Dermis blood vessel endothelial cell (primary cell): ENCODE data around the gene ASH1L. TPM values are rescaled to one million over a fixed set of nuclear protein-coding genes. Genes with fewer than 3 reads are reported as not detected.
A peak's percentile ranks its signal among the peaks of the same experiment; 100 is the strongest.
"Not testable (repeated sequence)": the region's sequence is repeated elsewhere in the genome, so short reads cannot be mapped to it uniquely, and the experiment has no call there.

Experiments used
- DNase-seq: peaks from one replicate; pipeline ENCODE4 v3.0.0; 2010
- total RNA-seq: library from RNA; depleted of rRNA; stranded (reverse); fragments of >200 nt; gene quantifications from 2 replicates; pipeline ENCODE4 v1.2.3, GENCODE V29; 2014

Gene ASH1L
- total RNA-seq, 1 donor from 2014 or later, result 24.2 TPM

GRCh38 chr1:155561779-155562580 lies 623 bp downstream of the ASH1L start:
- DNase-seq, result peak; percentile 61

- DNase-seq, result no peak
Measured at GRCh38 chr1:155555915-155556314, 6.7 kb downstream of the ASH1L start.

DNA sequence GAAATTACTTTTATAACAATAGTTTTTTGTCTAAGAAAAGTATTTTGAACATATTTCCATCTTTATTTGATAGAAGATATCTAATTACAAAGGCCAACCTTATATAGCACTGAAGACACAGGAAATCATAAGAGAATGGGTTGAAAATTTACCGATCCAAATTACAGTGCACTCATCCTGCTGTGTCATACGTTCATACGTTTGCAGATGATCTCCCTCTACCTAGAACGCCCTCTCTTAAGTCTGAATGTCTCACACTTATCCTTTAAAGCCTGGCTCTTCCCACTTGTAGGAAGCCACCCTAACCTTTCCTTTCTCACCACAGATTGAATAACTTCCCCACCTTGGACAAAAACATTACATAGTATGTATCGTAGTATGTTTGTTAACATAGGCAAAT lies 9.3 kb downstream of the ASH1L start:
- DNase-seq, result peak; percentile 2

- no peak for DNase-seq
Measured at GRCh38 chr1:155548706-155549105, 13.9 kb downstream of the ASH1L start.

DNA sequence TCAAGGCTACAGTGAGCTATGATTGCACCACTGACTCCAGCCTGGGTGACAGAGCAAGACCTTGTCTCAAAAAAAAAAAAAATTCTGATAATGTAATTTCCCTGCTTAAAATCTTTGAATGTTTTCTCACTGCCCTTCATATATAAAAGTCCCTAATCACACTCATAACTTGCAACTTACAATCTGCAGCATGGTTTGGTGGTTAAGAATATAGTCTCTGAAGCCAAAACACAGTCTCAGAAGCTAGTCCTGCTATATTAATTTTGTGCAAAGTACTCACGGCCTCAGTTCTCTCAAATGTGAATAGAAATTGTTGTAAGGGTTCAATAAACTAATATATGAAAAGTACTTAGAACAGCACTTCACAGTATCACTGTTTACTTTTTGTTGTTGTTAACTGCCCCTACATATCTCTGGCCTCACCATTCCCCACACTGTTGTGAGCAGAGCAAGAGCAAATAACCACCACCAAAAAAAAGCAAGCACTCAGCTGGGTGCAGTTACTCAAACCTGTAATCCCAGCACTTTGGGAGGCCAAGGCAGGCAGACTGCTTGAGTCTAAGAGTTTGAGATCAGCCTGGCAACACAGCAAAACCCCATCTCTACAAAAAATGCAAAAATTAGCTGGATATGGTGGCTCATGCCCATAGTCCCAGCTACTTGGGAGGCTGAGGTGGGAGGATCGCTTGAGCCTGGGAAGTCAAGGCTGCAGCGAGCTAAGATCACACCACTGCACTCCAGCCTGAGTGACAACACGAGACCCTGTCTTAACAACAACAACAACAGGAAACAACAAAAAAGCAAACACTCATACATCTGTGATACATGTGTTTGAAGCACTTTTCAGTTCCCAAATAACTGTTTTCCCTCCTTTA lies 22.4 kb downstream of the ASH1L start:
- DNase-seq, result no peak

- no peak for DNase-seq
Measured at GRCh38 chr1:155537193-155537592, 25.4 kb downstream of the ASH1L start.

- no peak for DNase-seq
Measured at GRCh38 chr1:155531624-155532023, 31.0 kb downstream of the ASH1L start.

- no peak for DNase-seq
Measured at GRCh38 chr1:155529929-155530328, 32.7 kb downstream of the ASH1L start.

DNA sequence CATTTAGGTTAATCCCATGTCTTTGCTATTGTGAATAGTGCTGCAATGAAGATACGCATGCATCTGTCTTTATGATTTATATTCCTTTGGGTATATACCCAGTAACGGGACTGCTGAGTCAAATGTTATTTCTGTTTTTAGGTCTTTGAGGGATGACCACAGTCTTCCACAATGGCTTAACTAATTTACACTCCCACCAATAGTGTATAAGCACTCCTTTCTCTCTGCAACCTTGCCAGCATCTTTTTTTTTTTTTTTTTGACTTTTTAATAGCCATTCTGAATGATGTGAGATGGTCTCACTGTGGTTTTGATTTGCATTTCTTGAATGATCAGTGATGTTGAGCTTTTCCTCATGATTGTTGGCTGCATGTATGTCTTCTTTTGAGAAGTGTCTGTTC lies 33.5 kb downstream of the ASH1L start:
- no peak for DNase-seq

GRCh38 chr1:155527677-155528076 lies 34.9 kb downstream of the ASH1L start:
- DNase-seq, result peak; percentile 23

DNA sequence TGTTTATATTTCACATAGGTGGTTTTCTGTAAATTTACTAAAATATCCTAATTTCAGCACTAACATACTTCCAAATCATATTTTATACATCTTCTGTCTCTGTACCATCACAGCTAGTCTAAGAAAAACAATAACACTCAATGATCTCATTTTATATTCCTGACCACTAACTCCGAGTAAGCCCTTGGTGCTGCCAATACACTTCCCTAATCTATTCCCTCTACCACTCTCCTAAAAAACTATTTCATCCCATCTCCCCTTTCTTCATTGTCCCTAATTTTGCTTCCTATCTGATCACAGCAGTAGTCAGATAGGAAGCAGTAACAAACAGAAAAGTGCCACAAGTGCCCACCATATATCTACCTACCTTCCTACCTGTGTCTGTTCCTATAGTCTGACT lies 36.2 kb downstream of the ASH1L start:
- DNase-seq, result no peak

GRCh38 chr1:155522069-155522468 lies 40.5 kb downstream of the ASH1L start:
- DNase-seq, result no peak

DNA sequence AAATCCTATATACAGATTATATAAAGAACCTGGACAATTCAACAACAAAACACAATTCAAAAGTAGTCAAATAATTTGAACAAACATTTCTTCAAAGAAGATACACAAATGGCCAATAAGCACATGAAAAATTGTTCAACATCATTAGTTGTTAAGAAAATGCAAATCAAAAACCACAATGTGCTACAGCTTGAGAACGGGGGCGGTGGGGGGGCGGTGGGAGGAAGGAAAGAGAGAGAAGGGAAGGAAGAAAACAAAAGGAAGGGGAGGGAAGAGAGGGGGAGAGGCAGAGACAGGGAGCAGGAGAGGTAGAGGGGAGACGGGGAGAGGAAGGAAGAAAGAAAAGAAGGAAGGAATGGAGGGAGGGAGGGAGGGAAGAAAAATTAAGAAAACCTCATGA lies 44.1 kb downstream of the ASH1L start:
- DNase-seq, result no peak

GRCh38 chr1:155514582-155515187 lies 47.9 kb downstream of the ASH1L start:
- DNase-seq, result no peak

GRCh38 chr1:155513300-155513916 lies 49.2 kb downstream of the ASH1L start:
- DNase-seq, result no peak

- not testable (repeated sequence) for DNase-seq
Measured at GRCh38 chr1:155511385-155511784, 51.2 kb downstream of the ASH1L start.

GRCh38 chr1:155509064-155509463 lies 53.5 kb downstream of the ASH1L start:
- DNase-seq, result no peak

GRCh38 chr1:155507945-155508344 lies 54.7 kb downstream of the ASH1L start:
- DNase-seq, result no peak

DNA sequence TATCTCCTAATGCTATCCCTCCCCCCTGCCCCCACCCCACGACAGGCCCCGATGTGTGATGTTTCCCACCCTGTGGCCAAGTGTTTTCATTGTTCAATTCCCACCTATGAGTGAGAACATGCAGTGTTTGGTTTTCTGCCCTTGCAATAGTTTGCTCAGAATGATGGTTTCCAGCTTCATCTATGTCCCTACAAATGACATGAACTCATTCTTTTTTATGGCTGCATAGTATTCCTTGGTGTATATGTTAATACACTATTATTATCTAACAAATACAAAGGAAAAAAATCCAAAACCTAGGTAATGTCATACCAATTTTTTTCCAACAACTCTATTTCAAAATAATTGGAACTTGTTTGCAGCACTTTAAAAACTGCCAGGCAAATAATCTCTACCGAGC lies 56.6 kb downstream of the ASH1L start:
- not testable (repeated sequence) for DNase-seq

DNA sequence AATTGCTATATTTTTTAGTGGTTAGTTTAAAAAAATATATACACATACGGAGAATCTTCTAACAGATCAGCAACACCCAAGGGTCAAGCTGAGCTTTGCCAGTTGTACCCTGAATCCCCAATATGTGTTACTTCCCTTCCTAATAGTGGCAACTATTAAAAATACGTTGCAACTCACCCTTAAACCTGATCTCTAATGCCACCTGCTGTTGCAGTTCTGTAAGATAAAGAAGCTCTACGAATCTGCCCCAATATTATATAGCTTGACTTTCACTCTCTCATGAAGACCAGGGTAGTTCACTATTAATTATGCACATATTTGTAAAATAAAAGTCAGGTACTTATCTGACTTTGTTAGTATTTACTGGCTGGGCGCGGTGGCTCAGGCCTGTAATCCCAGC lies 58.4 kb downstream of the ASH1L start:
- DNase-seq, result peak; percentile 68

GRCh38 chr1:155499953-155500639 lies 62.5 kb downstream of the ASH1L start:
- peak; percentile 41 for DNase-seq

- DNase-seq, result no peak
Measured at GRCh38 chr1:155499263-155499662, 63.3 kb downstream of the ASH1L start.
